Measurements from ENCODE around the gene PDIK1L. TPM values are rescaled to one million over a fixed set of nuclear protein-coding genes. Genes with fewer than 3 reads are reported as not detected.

PDIK1L gene
- total RNA-seq, 1 donor from 2014 or later: 6.8 TPM

- peaks cover 9% of the 10 kb centered on the region for H3K27me3 Mint-ChIP-seq (ENCODE audit: unreplicated experiment)
- peak; percentile 68 for DNase-seq (ENCODE audit: low spot score)
- peak overlapping the region; percentile 49 for H3K27ac Mint-ChIP-seq (ENCODE audit: unreplicated experiment)
- peaks cover 9% of the 10 kb centered on the region for H3K4me1 Mint-ChIP-seq (ENCODE audit: unreplicated experiment)
- peaks cover 6% of the 10 kb centered on the region for H3K36me3 Mint-ChIP-seq (ENCODE audit: low read depth, unreplicated experiment)
- H3K4me3 Mint-ChIP-seq (ENCODE audit: unreplicated experiment): peak overlapping the region; percentile 95
- no peak for TF ChIP-seq CTCF (IDR thresholded peaks at IDR 0.05; ENCODE audit: unreplicated experiment)
- no peaks in the 10 kb centered on the region for H3K9me3 Mint-ChIP-seq (ENCODE audit: unreplicated experiment)
Observed at GRCh38 chr1:26110731-26111529, 694 bp upstream of the PDIK1L start.

GRCh38 chr1:26112407-26112775 is 767 bp downstream of the PDIK1L start:
- H3K4me3 Mint-ChIP-seq (ENCODE audit: unreplicated experiment): peak overlapping the region; percentile 91
- TF ChIP-seq CTCF (IDR thresholded peaks at IDR 0.05; ENCODE audit: unreplicated experiment): no peak
- H3K4me1 Mint-ChIP-seq (ENCODE audit: unreplicated experiment): peaks cover 9% of the 10 kb centered on the region
- H3K36me3 Mint-ChIP-seq (ENCODE audit: low read depth, unreplicated experiment): peaks cover 6% of the 10 kb centered on the region
- no peak for DNase-seq (ENCODE audit: low spot score)
- H3K9me3 Mint-ChIP-seq (ENCODE audit: unreplicated experiment): no peaks in the 10 kb centered on the region
- H3K27me3 Mint-ChIP-seq (ENCODE audit: unreplicated experiment): peaks cover 9% of the 10 kb centered on the region
- peak overlapping the region; percentile 74 for H3K27ac Mint-ChIP-seq (ENCODE audit: unreplicated experiment)

- H3K4me1 Mint-ChIP-seq (ENCODE audit: unreplicated experiment): peaks cover 9% of the 10 kb centered on the region
- DNase-seq (ENCODE audit: low spot score): no peak
- H3K27ac Mint-ChIP-seq (ENCODE audit: unreplicated experiment): no peak overlapping the region
- H3K9me3 Mint-ChIP-seq (ENCODE audit: unreplicated experiment): no peaks in the 10 kb centered on the region
- no peak for TF ChIP-seq CTCF (IDR thresholded peaks at IDR 0.05; ENCODE audit: unreplicated experiment)
- peaks cover 8% of the 10 kb centered on the region for H3K36me3 Mint-ChIP-seq (ENCODE audit: low read depth, unreplicated experiment)
- H3K4me3 Mint-ChIP-seq (ENCODE audit: unreplicated experiment): no peak overlapping the region
- H3K27me3 Mint-ChIP-seq (ENCODE audit: unreplicated experiment): peaks cover 9% of the 10 kb centered on the region
Observed at GRCh38 chr1:26114165-26114927, 2.7 kb downstream of the PDIK1L start.

- Mint-ChIP-seq H3K4me1 (ENCODE audit: unreplicated experiment) (no peaks in the 10 kb centered on the region), H3K27me3 (ENCODE audit: unreplicated experiment) (no peaks in the 10 kb centered on the region), H3K36me3 (ENCODE audit: low read depth, unreplicated experiment) (peaks cover 4% of the 10 kb centered on the region), H3K4me3 (ENCODE audit: unreplicated experiment) (no peak overlapping the region), H3K9me3 (ENCODE audit: unreplicated experiment) (no peaks in the 10 kb centered on the region), H3K27ac (ENCODE audit: unreplicated experiment) (no peak overlapping the region)
- TF ChIP-seq CTCF (IDR thresholded peaks at IDR 0.05; ENCODE audit: unreplicated experiment): no peak
- DNase-seq (ENCODE audit: low spot score): no peak
Observed at GRCh38 chr1:26119892-26120608, 8.4 kb downstream of the PDIK1L start.
